Measurements from ENCODE around the gene FAM204A.

DNA sequence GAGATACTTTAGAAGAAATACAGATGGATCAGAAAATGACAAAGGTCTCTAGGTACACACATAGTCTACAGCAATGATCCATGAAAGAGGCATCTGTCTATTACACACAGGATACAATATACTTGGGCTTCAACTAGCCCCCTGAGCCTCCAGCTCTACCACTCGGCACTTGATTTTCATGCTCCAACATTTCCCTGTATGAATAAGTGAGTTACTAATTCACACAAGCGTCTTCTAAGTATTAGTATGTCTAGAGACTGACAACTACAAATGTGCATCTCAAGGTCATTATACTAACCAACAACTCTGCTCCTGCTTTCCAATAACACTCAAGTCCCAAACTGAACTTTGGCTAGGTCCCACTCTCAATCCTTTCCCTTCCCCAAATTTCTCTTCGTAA lies 8.3 kb downstream of the FAM204A start:
- TF ChIP-seq ZC3H13 (CRISPR knock-in tag; IDR thresholded peaks at IDR 0.05), result no peak
- no peak for TF ChIP-seq RAD21 (CRISPR knock-in tag; IDR thresholded peaks at IDR 0.05)
- no peak for TF ChIP-seq NFIC (IDR thresholded peaks at IDR 0.05; ENCODE audit: low read length)
- TF ChIP-seq ZBTB2 (CRISPR knock-in tag; IDR thresholded peaks at IDR 0.05; ENCODE audit: low read depth), result no peak
- no peak for TF ChIP-seq PAF1 (CRISPR knock-in tag; IDR thresholded peaks at IDR 0.05)
- no peak for TF ChIP-seq EZH2 (conservative IDR thresholded peaks at IDR 0.05; ENCODE audit: low read depth, low read length)
- no peak for TF ChIP-seq ZMAT3 (CRISPR knock-in tag; conservative IDR thresholded peaks at IDR 0.05)
- no peak for TF ChIP-seq MYNN (CRISPR knock-in tag; IDR thresholded peaks at IDR 0.05; ENCODE audit: low read depth)
- TF ChIP-seq JUNB (CRISPR knock-in tag; IDR thresholded peaks at IDR 0.05; ENCODE audit: borderline replicate concordance), result no peak
- no peak for TF ChIP-seq RAD51 (IDR thresholded peaks at IDR 0.05; ENCODE audit: borderline replicate concordance)
- no peak for TF ChIP-seq ZNF317 (CRISPR knock-in tag; IDR thresholded peaks at IDR 0.05)
- TF ChIP-seq, protein P1, sequence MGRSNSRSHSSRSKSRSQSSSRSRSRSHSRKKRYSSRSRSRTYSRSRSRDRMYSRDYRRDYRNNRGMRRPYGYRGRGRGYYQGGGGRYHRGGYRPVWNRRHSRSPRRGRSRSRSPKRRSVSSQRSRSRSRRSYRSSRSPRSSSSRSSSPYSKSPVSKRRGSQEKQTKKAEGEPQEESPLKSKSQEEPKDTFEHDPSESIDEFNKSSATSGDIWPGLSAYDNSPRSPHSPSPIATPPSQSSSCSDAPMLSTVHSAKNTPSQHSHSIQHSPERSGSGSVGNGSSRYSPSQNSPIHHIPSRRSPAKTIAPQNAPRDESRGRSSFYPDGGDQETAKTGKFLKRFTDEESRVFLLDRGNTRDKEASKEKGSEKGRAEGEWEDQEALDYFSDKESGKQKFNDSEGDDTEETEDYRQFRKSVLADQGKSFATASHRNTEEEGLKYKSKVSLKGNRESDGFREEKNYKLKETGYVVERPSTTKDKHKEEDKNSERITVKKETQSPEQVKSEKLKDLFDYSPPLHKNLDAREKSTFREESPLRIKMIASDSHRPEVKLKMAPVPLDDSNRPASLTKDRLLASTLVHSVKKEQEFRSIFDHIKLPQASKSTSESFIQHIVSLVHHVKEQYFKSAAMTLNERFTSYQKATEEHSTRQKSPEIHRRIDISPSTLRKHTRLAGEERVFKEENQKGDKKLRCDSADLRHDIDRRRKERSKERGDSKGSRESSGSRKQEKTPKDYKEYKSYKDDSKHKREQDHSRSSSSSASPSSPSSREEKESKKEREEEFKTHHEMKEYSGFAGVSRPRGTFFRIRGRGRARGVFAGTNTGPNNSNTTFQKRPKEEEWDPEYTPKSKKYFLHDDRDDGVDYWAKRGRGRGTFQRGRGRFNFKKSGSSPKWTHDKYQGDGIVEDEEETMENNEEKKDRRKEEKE (IDR thresholded peaks at IDR 0.05), result no peak
- TF ChIP-seq TBP (CRISPR knock-in tag; IDR thresholded peaks at IDR 0.05), result no peak
